Left lobe of liver (tissue), 2 donors: ENCODE measurements around the gene SNRK. TPM values are rescaled to one million over a fixed set of nuclear protein-coding genes. Genes with fewer than 3 reads are reported as not detected.
"Not testable (repeated sequence)": the region's sequence is repeated elsewhere in the genome, so short reads cannot be mapped to it uniquely, and the experiment has no call there.

Source experiments
- ATAC-seq: fragments of 200-7000 bp; cut with Tn5 transposase; one replicate; pipeline ENCODE4 v1.9.1; 2020; ENCODE audit warnings: mild to moderate bottlenecking, moderate library complexity
- DNase-seq: peaks from one replicate; pipeline ENCODE4 v3.0.0-alpha.2; 2020; ENCODE audit warnings: low spot score
- total RNA-seq: library from RNA; stranded (reverse); gene quantifications from one replicate; pipeline ENCODE4 v1.2.1, GENCODE V29; 2021
- donor health status: DM: no; HTN: no; CAD: no; lungs with moderate emphysema.
- donor health status: DM: no; HTN: yes; CAD: no.

The SNRK gene
- total RNA-seq, 1 donor from 2014 or later: 12.4 TPM

GRCh38 chr3:43344520-43344919 is 58.2 kb downstream of the SNRK start:
- DNase-seq (no peak), ATAC-seq (no peak)

- no peak for DNase-seq
- no peak for ATAC-seq
Observed at GRCh38 chr3:43345246-43345645, 58.9 kb downstream of the SNRK start.

- ATAC-seq (no peak), DNase-seq (no peak)
Observed at GRCh38 chr3:43345877-43346276, 59.5 kb downstream of the SNRK start.

DNA sequence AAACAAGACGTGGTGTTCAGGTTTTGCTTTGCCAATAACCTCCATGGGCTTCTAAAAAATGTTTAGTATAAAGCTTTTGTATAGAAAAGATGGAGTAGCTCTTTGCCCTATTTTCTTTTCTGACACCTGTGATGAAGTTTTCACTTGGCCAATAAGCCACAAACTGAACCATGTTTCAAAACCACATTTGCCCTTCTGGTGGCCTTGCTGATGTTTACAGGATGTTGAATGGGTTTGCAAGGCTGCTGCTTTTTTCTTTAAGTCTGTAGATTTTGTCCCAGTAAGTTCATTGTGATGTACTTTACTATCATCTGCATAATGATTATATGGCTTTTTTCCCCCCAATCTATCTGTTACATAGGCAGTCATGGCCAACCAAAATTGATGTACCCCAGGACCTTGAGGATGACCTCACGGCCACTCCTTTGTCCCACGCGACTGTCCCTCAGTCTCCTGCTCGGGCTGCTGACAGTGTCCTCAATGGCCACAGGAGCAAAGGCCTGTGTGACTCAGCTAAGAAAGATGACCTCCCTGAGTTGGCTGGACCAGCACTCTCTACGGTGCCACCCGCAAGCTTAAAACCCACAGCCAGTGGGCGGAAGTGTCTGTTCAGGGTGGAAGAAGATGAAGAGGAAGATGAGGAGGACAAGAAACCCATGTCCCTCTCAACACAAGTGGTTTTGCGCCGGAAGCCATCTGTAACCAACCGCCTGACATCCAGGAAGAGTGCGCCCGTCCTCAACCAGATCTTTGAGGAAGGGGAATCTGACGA is 60.8 kb downstream of the SNRK start:
- DNase-seq (no peak), ATAC-seq (no peak)

- no peak for DNase-seq
- peak; percentile 11 for ATAC-seq
Observed at GRCh38 chr3:43347774-43348173, 61.4 kb downstream of the SNRK start.

GRCh38 chr3:43348350-43348749 is 62.0 kb downstream of the SNRK start:
- ATAC-seq (no peak), DNase-seq (no peak)

DNA sequence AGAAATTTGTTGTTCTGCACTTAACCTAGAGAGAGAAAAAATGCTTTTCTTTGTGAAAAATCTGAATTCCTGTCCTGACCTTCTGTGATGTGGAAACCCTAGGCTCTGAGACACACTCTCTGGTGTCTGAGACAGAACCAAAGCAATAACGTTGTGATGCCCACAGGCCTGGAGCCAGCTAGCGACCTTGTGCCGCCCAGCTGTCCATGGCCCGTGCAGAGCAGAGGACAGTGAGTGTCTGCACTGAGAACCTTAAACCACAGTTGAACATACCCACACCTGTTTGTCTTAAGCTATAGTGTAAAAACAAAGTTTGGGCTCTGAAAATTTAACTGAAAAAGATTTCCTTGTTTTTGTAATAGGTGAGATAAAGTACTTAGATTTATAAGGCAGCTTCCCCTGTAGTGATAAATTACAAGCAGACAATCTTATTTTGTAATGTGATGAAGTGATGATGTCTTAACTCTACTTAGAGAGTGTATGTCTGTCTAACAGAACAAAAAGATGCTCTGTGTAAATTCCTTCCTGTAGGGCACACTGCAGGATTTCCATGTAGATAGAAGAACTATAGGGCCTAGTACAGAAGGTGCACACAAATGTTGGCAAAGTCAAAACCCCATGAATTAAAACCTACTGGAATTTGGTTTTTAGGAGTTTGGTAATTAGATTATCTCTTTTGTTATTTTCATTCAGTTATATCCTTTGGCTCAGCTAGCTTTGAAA is 62.7 kb downstream of the SNRK start:
- DNase-seq (no peak), ATAC-seq (no peak)

GRCh38 chr3:43349716-43350115 is 63.4 kb downstream of the SNRK start:
- ATAC-seq (no peak), DNase-seq (no peak)

GRCh38 chr3:43353393-43353792 is 67.1 kb downstream of the SNRK start:
- no peak for DNase-seq
- ATAC-seq: no peak

DNA sequence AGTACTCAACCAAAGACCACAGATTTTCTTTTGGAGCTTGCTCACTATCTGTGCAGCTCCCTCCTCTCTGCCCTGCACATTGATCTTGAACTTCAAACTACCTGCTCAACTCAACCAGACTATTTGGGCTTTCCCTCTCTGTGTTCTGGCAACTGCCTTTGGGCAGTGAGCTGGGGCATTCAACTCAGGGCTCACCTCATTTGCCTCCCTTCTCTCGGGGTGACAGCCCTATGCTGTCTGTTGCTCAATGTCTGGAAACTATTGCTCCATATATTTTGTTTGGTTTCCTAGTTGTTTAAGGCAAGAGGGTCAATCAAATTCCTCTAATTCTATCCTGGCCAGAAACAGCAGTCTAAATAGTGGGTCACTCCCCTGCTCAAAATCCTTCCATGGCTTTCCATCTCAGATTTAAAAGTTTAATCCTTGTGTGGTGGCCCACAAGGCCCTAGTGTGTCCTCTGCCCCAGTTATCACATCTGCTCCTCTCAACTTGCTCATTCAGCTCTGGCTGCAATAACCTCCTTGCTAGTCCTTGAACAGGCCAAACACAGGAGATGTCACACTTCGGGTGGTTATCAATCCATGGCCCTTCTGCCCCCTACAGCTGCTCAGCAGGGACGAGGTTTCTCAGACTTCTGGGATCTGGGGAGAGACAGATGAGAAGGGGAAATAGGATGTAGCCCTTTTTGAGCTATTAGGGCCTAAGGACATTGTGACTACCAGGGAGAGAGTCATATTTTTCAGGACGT is 67.8 kb downstream of the SNRK start:
- ATAC-seq (peak; percentile 99), DNase-seq (peak; percentile 85)

DNA sequence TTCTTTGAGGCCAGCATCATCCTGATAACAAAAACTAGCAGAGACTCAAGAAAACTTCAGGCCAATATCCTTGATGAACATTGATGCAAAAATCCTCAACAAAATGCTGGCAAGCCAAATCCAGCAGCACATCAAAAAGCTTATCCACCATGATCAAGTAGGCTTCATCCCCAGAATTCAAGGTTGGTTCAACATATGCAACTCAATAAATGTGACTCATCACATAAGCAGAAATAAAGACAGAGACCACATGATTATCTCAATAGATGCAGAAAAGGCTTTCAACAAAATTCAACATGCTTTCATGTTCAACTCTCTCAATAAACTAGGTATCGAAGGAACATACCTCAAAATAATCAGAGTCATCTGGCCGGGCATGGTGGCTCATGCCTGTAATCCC is 69.7 kb downstream of the SNRK start:
- not testable (repeated sequence) for DNase-seq, ATAC-seq

DNA sequence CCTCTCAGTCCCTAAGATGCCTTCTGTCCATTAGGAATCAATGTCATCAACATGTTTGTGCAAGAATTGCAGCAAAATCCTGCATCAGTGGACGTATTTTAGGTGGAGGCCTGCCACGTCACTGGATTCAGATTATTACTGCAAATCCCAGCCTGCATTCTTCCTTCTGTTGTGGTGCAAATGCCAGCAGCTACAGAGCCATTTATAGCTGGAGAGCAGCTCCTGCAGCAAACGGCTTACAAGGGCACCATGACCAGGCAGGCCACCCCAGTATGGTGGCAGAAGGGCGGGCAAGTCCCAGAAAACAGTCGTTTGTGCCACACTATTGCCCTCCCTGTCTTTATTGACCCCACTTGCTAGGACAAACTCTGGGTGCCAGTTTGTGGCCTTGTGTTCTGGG is 74.7 kb downstream of the SNRK start:
- no peak for DNase-seq
- ATAC-seq: no peak

- ATAC-seq (no peak), DNase-seq (no peak)
Observed at GRCh38 chr3:43362183-43362582, 75.8 kb downstream of the SNRK start.

DNA sequence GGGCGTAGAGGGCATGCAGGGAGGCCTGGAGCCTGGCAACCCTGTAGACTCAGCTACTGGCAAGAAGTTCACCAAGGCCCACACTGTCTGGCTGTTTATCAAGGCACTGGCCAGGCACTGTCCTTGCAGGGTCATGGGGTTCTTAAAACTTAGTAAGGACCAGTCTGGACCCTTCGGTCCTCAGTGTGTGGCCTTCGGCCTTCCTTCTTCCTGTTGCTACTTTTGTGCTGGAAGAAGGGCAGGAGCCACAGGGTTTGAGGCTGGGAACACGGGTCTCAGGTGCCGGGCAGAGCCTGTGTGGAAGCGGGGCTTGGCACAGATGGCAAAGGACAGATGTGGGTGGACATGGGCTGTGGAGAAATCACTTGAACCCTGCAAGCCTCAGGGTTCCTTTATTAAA is 76.6 kb downstream of the SNRK start:
- DNase-seq (no peak), ATAC-seq (no peak)

DNA sequence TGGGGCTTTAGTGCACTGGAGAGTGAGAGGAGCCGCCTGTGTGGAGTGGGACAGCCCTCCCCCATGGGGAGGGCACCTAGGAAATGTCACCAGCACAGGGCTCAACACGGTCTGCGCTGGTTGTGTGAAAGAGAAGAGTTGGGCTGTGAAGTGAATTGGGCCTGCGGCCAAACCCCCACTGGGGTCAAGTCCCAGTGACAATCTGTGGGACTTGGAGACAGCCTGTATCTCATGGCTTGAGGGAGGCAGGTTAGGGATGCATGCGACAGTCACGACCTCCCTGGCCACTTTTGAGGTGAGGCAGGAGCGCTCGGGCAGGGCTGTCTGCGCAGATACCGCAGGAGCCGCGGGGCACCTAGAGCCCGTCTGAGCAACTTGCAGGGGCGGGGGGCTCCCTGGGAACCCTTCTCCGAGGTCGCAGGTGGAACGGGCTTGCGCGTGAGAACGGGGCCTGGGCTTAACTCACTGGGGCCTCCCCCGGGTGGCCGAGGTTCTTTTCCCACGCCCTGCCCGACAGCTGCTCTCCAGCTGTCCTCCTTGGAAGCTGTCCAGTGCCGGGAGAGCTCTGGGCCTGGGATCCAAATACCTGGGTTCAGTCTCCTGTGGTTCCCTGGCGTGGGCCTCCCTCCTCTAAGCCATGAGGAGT is 77.4 kb downstream of the SNRK start:
- DNase-seq (no peak), ATAC-seq (no peak)

DNA sequence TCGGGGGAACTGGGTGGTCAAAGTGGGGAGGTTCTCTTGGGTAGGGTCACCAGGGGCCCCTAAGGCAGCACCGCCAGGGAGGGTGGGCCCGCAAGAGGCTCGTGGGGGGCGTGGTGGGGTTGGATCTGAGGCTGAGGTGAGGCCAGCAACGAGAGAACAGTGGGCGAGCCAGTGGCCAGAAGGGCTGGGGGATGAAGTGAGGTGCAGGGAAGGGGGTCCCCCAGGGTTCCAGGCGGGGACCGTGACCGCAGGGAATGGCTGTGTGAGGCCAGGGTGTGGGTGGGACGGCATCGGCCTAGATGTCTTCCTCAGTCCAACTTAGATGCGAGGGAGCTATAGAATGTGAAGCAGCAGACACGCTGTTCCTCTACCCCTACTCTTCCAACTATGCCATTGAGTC is 78.2 kb downstream of the SNRK start:
- DNase-seq (no peak), ATAC-seq (no peak)

DNA sequence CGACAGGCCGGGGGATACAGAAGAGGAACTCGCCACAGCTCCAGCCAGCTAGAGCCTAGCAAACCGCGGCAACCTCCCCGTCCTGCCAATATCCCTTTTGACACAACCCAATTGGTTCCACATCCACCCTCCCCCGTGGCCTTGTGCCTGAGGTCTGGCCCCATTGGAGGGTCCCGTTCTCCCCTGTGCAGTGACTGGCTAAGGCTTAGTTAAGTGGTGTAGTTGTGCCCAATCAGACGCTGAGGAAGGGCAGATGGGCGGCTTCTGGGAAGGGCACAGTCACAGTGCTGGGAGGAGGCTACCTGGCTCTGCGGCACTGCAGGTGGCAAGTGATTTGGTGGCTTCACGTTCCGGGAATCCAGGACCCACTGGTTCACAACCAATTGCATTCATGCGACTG is 78.6 kb downstream of the SNRK start:
- ATAC-seq (no peak), DNase-seq (no peak)

GRCh38 chr3:43365601-43366305 is 79.4 kb downstream of the SNRK start:
- ATAC-seq: no peak
- no peak for DNase-seq

DNA sequence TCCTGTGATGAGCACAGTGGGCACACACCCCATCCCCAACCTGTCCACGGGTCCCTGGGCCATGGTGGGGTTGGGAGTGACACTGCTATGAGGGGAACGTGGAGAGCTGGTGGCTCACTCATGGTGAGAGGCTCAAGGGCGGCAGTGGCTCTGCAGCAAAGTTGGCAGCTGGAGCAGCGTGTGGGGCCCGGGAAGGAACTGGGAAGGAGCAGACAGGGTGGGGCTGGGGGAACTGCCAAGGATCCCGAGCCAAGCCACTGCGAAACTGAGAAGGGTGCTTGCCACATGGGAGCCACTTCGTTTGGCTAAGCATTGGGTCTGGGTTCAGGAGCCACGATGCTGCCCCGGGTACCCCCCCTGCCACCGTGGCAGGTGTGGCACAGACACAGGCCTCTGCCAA is 80.1 kb downstream of the SNRK start:
- ATAC-seq: no peak
- DNase-seq: no peak

- ATAC-seq: no peak
Observed at GRCh38 chr3:43366885-43367284, 80.5 kb downstream of the SNRK start.

More at GRCh38 chr3:43366885-43367284, 80.5 kb downstream of the SNRK start:
- no peak for DNase-seq
